ENCODE results near the gene CCDC24. TPM values are rescaled to one million over a fixed set of nuclear protein-coding genes. Genes with fewer than 3 reads are reported as not detected.

Gene CCDC24
- total RNA-seq, 1 donor from 2014 or later: 5.3 TPM

DNA sequence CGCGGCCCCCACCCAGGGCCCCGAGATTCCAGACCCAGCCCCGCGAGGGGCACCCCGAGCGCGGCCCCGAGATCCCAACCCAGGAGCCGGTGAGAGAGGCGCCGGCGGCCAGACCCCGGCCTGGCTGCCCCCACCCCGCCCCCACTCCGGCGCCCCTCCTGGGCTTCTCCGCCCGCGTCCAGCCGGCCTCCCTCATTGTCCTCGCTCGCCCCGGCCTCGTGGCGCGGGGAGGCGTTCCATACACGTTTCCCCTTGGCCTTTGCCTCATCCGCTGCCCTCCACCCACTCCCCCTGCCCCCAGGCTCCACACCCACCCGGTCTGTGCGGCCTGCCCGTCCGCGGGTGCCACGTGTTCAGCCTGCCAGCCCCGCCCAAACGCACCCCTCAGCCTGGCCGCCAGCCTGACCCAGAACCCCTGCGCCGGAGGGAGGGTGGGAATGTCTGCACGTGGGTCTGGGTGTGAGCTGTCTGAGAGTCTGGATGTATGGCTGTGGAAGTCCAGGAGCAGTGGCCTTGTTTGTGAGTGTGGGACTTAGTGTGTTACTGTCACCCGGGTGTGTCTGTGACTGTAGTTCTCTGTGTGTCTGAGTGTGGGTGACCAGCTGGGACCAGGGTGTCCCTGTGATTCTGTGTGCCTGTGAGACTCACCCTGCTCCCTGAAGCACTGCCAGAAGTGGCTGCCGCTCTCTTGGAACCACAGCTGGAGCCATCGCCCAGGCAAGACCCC is 11.7 kb upstream of the CCDC24 start:
- peak; percentile 72 to 73 for DNase-seq (ENCODE audit: low spot score in 2 of 2)
- FAIRE-seq: no peak

DNA sequence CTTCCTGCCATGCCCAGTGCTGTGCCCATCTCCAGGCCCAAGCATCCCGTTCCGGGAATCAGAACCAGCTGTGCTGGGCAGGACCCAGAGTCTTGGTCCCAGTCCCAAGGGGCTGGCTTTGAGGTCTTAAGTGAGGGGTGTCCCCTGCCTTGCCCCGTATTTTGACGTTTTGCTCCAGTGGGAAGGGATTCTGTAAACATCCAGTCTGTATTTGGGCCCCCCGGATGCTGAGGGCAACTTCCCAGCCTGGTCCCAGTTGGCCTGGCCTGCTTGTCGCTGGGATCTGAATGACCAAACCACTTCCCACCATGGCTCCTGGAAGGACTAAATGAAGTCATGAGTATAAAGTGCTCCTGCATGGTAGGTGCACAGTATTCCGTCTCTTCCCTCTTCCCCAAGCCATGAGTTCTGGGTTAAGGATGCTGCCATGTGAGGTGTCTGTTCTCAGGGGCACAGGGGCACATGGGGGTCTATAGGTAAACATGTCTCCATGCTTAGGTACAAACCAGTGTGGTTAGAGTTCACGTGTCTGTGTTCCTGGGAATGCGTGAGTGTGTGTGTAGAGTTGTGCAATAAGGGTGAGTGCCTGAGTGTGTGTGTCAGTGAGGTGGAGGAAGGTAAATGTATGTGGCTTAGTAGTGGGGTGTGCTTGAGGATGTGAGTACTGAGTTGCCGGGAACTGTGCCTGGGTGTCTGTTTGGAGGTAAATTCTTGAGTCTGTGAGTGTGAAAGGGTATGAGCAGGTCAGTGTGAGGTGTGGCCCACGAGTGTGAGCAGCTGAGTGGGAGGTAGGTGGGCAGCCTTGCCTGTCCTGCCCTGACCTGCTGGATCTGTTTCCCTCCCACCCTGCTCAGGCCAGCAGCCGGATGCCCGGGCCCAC is 10.9 kb upstream of the CCDC24 start:
- FAIRE-seq: no peak

DNA sequence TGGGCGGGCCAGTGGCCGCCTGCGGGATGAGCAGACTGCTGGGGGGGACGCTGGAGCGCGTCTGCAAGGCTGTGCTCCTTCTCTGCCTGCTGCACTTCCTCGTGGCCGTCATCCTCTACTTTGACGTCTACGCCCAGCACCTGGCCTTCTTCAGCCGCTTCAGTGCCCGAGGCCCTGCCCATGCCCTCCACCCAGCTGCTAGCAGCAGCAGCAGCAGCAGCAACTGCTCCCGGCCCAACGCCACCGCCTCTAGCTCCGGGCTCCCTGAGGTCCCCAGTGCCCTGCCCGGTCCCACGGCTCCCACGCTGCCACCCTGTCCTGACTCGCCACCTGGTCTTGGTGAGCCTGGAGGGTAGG is 10.3 kb upstream of the CCDC24 start:
- FAIRE-seq (no peak), DNase-seq (ENCODE audit: low spot score in 2 of 2) (no peak)

More for the DNA sequence above, 10.9 kb upstream of the CCDC24 start:
- no peak for DNase-seq (ENCODE audit: low spot score in 2 of 2)

GRCh38 chr1:43981636-43982035 is 9.8 kb upstream of the CCDC24 start:
- DNase-seq (ENCODE audit: low spot score in 2 of 2) (no peak), FAIRE-seq (no peak)

DNA sequence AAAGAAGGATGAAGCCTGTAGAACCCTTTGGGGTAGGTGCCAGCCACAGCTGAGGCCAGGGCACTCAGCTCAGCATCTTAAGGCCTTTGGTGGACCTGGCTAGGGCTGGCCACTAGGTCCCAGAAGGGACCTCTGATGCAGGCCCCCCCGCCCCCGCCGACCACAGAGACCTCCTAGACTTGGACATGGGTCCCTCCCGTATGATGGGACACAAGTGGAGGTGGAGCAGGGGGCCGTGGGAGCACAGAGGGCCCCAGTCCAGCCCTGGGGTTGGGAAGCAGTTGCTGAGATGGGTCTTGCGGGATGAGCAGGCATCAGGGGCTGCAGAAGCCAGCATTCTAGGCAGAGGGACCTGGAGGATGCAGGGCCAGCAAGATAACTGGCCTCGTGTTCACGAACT is 9.2 kb upstream of the CCDC24 start:
- no peak for FAIRE-seq
- DNase-seq (ENCODE audit: low spot score in 2 of 2): no peak

DNA sequence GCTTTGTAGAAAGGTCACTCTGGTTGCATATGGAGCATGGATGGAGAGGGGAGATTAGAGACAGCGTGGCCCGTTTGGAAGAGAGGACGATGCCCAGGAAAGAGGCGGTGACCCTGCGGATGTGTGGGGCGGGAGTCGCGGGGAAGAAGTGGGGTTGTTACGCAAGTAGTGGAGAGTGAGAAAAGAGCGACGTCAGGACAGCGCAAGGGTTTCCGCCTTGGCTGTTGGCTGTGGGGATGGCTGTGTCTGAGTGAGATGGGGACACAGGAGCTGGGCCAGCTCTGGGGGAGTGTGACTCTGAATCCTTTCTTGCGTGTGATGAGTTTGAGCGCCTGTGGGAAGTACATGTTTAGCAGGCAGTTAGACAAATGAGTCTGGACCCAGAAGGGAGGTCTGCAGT is 8.6 kb upstream of the CCDC24 start:
- no peak for FAIRE-seq
- peak in 1 of 2 donors; percentile 52 for DNase-seq (ENCODE audit: low spot score in 2 of 2)

DNA sequence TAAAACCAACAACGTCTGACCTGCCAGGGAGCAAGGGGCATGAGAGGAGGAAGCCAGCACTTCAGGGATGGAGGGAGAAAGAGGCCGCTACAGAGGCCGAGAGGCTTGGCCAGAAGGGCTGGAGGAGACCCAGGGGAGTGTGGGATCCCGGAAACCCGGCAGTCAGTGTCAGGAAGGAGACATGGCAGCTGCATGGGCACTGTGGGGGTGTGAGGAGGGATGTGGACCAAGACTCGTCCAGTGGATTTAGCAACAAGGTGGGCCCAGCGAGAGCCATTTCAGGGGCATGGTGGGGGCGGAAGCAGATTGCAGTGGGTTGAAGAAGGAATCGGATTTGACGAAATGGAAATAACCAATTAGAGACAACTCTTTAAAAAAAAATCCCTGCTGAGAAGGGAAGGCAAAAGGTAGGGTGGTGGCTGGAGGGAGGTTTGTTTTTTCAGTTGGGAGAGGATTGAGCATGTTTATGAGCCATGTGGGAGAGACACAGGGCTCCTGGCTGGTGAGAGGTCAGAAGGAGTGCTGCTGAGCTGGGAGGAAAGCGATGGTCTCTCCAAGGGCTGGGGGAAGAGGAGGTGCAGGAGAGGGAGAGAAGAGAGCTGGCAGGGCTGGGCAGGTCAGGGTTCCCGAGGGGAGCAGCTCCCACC is 8.0 kb upstream of the CCDC24 start:
- FAIRE-seq (no peak), DNase-seq (ENCODE audit: low spot score in 2 of 2) (peak in 1 of 2 donors; percentile 43)

GRCh38 chr1:43984855-43985254 is 6.5 kb upstream of the CCDC24 start:
- DNase-seq (ENCODE audit: low spot score in 2 of 2) (no peak), FAIRE-seq (no peak)

GRCh38 chr1:43985984-43986595 is 5.3 kb upstream of the CCDC24 start:
- FAIRE-seq: no peak

DNA sequence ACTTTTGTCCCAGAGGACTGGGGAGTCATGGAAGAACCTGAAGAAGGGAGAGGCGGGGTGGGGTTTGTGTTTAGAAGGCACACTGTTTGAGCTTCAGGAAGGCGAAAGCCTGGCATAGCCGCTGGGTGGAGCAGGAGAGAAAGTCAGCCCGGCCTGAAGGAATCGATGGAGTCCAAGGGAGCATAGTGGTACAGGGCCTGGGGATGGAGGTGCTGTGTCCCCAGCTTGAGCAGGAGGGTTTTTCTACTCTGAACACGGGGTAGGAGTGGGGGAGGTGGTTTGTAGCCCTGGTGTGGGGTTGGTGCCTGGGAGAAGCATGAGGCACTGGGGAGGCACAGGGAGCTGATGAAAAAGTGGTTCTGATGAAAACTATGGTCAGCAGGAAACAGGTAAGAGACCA is 4.7 kb upstream of the CCDC24 start:
- no peak for FAIRE-seq

More at GRCh38 chr1:43985984-43986595, 5.3 kb upstream of the CCDC24 start:
- DNase-seq (ENCODE audit: low spot score in 2 of 2): no peak

GRCh38 chr1:43987159-43987902 is 4.1 kb upstream of the CCDC24 start:
- DNase-seq (ENCODE audit: low spot score in 2 of 2) (no peak), FAIRE-seq (no peak)

More for the DNA sequence above, 4.7 kb upstream of the CCDC24 start:
- no peak for DNase-seq (ENCODE audit: low spot score in 2 of 2)

DNA sequence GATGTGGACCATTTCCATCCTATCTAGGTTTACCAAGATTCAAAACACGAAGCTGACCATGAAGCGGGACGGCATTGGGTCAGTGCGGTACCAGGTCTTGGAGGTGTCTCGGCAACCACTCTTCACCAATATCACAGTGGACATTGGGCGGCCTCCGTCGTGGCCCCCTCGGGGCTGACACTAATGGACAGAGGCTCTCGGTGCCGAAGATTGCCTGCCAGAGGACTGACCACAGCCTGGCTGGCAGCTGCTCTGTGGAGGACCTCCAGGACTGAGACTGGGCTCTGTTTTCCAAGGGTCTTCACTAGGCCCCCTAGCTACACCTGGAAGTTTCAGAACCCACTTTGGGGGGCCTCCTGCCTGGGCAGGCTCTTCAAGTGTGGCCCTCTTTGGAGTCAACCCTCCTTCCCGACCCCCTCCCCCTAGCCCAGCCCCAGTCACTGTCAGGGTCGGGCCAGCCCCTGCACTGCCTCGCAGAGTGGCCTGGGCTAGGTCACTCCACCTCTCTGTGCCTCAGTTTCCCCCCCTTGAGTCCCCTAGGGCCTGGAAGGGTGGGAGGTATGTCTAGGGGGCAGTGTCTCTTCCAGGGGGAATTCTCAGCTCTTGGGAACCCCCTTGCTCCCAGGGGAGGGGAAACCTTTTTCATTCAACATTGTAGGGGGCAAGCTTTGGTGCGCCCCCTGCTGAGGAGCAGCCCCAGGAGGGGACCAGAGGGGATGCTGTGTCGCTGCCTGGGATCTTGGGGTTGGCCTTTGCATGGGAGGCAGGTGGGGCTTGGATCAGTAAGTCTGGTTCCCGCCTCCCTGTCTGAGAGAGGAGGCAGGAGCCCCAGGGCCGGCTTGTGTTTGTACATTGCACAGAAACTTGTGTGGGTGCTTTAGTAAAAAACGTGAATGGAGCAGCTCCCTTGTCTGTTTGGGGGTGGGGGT is 864 bp upstream of the CCDC24 start:
- FAIRE-seq (no peak), DNase-seq (ENCODE audit: low spot score in 2 of 2) (no peak)

- FAIRE-seq (no peak), DNase-seq (ENCODE audit: low spot score in 2 of 2) (no peak)
These were observed 261 bp upstream of the CCDC24 start for GRCh38 chr1:43991200-43991475.

GRCh38 chr1:43992232-43992995 is 1.0 kb downstream of the CCDC24 start:
- no peak for FAIRE-seq

DNA sequence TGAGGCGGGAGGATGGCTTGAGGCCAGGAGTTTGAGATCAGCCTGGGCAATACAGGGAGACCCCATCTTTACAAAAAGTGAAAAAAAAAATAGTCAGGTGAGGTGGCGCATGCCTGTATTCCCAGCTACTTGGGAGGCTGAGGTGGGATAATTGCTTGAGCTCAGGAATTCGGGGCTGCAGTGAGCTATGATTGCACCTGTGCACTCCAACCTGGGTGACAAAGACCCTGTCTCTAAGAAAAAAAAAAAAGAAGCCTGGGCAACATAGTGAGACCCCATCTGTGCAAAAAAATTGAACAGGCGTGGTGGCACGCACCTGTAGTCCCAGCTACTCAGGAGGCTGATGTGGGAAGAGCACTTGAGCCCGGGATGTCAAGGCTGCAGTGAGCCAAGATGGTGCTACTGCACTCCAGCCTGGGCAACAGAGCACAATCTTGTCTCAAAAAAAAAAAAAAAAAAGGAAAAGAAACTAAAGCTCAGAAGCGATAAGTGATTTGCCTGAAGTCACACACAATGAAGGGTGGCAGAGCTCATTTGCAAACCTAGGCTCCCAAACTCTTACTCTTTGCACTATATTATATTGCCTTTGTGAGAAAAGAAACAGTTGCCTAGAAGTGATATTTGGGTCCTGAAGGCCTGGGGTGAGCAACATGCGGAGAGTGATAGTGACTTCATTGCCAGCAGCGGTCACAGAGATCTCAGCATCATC is 2.0 kb downstream of the CCDC24 start:
- DNase-seq (ENCODE audit: low spot score in 2 of 2) (no peak), FAIRE-seq (no peak)

More at GRCh38 chr1:43992232-43992995, 1.0 kb downstream of the CCDC24 start:
- DNase-seq (ENCODE audit: low spot score in 2 of 2): no peak

DNA sequence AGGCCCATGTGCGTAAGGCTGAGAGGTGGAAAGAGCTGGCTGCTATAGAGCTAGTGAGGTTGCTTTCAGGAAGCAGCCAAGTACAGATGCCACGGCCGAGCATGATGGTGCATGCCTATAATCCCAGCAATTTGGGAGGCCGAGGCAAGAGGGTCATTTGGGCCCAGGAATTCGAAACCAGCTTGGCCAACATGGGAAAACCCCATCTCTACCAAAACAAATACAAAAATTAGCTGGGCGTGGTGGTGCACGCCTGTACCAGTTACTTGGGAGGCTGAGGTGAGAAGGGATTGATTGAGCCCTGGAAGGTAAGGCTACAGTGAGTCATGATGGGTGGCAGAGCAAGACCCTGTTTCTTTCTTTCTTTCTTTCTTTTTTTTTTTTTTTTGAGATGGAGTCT is 2.7 kb downstream of the CCDC24 start:
- DNase-seq (ENCODE audit: low spot score in 2 of 2) (no peak), FAIRE-seq (no peak)

DNA sequence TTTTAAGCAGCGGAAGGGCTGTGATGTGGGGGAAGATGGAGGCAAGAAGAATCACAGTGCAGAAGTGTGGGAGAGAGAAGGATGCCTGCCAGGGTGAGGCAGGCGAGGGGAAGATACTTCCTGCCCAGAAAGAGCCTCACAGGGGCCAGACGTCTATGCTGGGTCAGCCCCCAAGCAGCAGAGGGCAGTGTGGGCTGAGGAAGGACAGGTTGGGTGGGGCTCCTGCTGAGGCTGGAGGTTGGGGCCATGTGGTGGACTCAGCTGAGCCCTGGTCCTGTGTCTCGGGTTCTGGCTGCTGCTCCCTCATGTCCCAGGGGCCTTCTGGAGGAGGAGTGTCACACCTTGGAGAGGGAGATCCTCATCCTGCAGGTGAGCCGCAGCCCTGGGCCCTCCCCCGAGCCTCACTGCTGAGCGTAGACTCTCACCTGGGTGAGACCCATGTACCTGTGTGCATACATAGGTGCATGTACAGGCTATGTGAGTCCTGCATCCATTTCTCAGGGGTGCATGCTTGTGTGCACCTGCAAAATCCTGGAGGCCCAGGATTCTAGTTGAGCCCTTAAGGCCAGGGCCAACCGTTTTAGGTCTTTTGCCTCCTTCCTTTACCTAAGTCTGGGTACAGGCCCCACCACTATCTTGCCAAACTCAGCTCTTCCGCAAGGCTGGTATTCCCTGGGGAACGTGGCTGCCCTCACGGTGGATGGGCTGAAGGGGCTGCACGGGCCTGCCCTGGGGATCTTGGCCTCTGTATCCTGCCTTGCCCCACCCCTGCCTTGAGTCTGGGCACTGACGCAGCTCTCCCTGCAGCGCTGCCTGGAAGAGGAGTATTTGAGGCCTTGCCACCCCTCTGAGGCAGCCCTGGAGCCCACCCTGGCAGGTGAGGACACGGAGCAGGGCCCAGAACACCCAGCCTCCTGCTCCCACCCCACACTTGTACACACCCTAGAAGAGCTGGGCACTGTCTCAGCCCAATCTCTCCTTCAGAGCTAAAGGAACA is 3.7 kb downstream of the CCDC24 start:
- DNase-seq (ENCODE audit: low spot score in 2 of 2) (no peak), FAIRE-seq (no peak)

Data from frontal cortex (tissue), 4 donors.